Kidney (tissue), 14 donors: ENCODE data around the gene GABRR3. TPM values are rescaled to one million over a fixed set of nuclear protein-coding genes. Genes with fewer than 3 reads are reported as not detected.
A peak's percentile ranks its signal among the peaks of the same experiment; 100 is the strongest.

Source experiments
- DNase-seq, 5 donors: peaks; one replicate each; pipeline ENCODE4 v3.0.0-alpha.2; 2013 to 2020
- FAIRE-seq: peaks from 2 replicates; lab custom pipeline; 2012; peaks lifted over from hg19 to GRCh38; lab: Jason Lieb, UNC
- H3K27ac ChIP-seq, 2 donors: one replicate each; pipeline ENCODE4 v1.7.0; 2013; ENCODE audit warnings: low read depth in 2 of 2, low read length in 2 of 2, inconsistent platforms in 1 of 2
- H3K27me3 ChIP-seq: one replicate; pipeline ENCODE4 v1.7.1; 2013; ENCODE audit warnings: low read length, inconsistent platforms; ENCODE audit not compliant: control insufficient read depth, insufficient read depth
- H3K36me3 ChIP-seq, 3 donors: one replicate each; pipeline versions ENCODE4 v1.7.0 to v1.7.1; 2013; ENCODE audit warnings: low read length in 3 of 3, control low read depth in 1 of 3, inconsistent platforms in 1 of 3; ENCODE audit not compliant: insufficient read depth in 3 of 3, control insufficient read depth in 2 of 3
- H3K4me1 ChIP-seq, 3 donors: one replicate each; pipeline versions ENCODE4 v1.7.0 to v1.7.1; 2013; ENCODE audit warnings: low read length in 3 of 3, inconsistent platforms in 1 of 3, low read depth in 1 of 3; ENCODE audit not compliant: control insufficient read depth in 2 of 3, insufficient read depth in 2 of 3
- H3K4me3 ChIP-seq, 3 donors: one replicate each; pipeline versions ENCODE4 v1.7.0 to v1.8.1; 2013; ENCODE audit warnings: low read length in 3 of 3, control low read depth in 1 of 3, inconsistent platforms in 1 of 3
- H3K9ac ChIP-seq, 3 donors: one replicate each; pipeline versions ENCODE4 v1.7.0 to v1.7.1; 2013; ENCODE audit warnings: low read length in 3 of 3, control low read depth in 1 of 3, inconsistent platforms in 1 of 3
- H3K9me3 ChIP-seq, 3 donors: one replicate each; pipeline versions ENCODE4 v1.7.0 to v1.7.1; 2013; ENCODE audit warnings: low read length in 3 of 3, control low read depth in 1 of 3, inconsistent platforms in 1 of 3; ENCODE audit not compliant: control insufficient read depth in 2 of 3, insufficient read depth in 1 of 3
- CTCF ChIP-seq: IDR thresholded peaks from 3 replicates; pipeline ENCODE4 v1.5.1; 2012; ENCODE audit warnings: mild to moderate bottlenecking, moderate library complexity, borderline replicate concordance; ENCODE audit not compliant: insufficient read depth; ENCODE audit errors: extremely low read depth
- intact Hi-C: fragments of 100-400 bp; cut with DNase I; formaldehyde crosslinking; loops from one replicate; pipeline ENCODE4 v1.11.1; 2022
- polyA plus RNA-seq: library from polyadenylated mRNA; stranded (reverse); fragments of 350-450 nt; fragmentation: Illumina TruSeq; extraction: RNeasy Lipid Tissue Mini Kit (QIAGEN cat#74804); gene quantifications from one replicate; pipeline ENCODE4 v1.2.3, GENCODE V29; 2014; ENCODE audit warnings: low read depth, low replicate concordance; ENCODE audit not compliant: insufficient read depth
- total RNA-seq: library from RNA; stranded (reverse); fragmentation: NEBNext Ultra II Directional; extraction: Animal tissue kit (Norgen Biotek cat#: 25700); gene quantifications from one replicate; pipeline ENCODE4 v1.2.1, GENCODE V29; 2021
- donor health status: control.
- donor health status: control.
- donor health status: control.
- donor health status: control.
- donor health status: control.
- donor health status: DM: yes; HTN: yes; CAD: no.
- donor health status: Normal renal cell carcinoma (clear cell type).

GABRR3 gene
- total and polyA plus RNA-seq, 2 donors from 2014 or later = not detected

- FAIRE-seq (no peak), DNase-seq (no peak)
- no peak overlapping the region for H3K4me3 ChIP-seq
- no peak for TF ChIP-seq CTCF
- H3K27ac ChIP-seq = peak overlapping the region in 1 of 2 donors; percentile 3
- H3K9me3 ChIP-seq = no peaks in the 10 kb centered on the region
- H3K4me1 ChIP-seq = no peaks in the 10 kb centered on the region
- intact Hi-C loops = no loop called here
- no peaks in the 10 kb centered on the region for H3K27me3 ChIP-seq
- H3K9ac ChIP-seq = no peak overlapping the region
- peaks cover 0 to 4% (median 3%) of the 10 kb centered on the region in 3 donors for H3K36me3 ChIP-seq
Observed at GRCh38 chr3:97935842-97936241, 99.3 kb downstream of the GABRR3 start.

Other genes with a start within 250 kb of the GABRR3 start
- gene CRYBG3, start 213.3 kb downstream of the GABRR3 start, total RNA-seq = 20.7 TPM
- 3.1 TPM for gene CRYBG3, start 213.3 kb downstream of the GABRR3 start, polyA plus RNA-seq
- gene RIOX2, start 62.9 kb downstream of the GABRR3 start, total RNA-seq = 26.7 TPM
- 19.8 TPM for gene RIOX2, start 62.9 kb downstream of the GABRR3 start, polyA plus RNA-seq
- not detected for gene OR5AC2, start 51.9 kb upstream of the GABRR3 start, total RNA-seq
- gene OR5AC2, start 51.9 kb upstream of the GABRR3 start, polyA plus RNA-seq = not detected
- not detected for gene OR5H1, start 95.4 kb upstream of the GABRR3 start, total RNA-seq
- gene OR5H1, start 95.4 kb upstream of the GABRR3 start, polyA plus RNA-seq = not detected
- gene OR5H14, start 112.2 kb upstream of the GABRR3 start, total RNA-seq = not detected
- gene OR5H14, start 112.2 kb upstream of the GABRR3 start, polyA plus RNA-seq = not detected
- not detected for gene OR5H15, start 131.4 kb upstream of the GABRR3 start, total RNA-seq
- not detected for gene OR5H15, start 131.4 kb upstream of the GABRR3 start, polyA plus RNA-seq
- gene OR5H6, start 228.9 kb upstream of the GABRR3 start, total RNA-seq = not detected
- gene OR5H6, start 228.9 kb upstream of the GABRR3 start, polyA plus RNA-seq = not detected
- not detected for gene OR5H2, start 247.2 kb upstream of the GABRR3 start, total RNA-seq
- not detected for gene OR5H2, start 247.2 kb upstream of the GABRR3 start, polyA plus RNA-seq